Activated CD8-positive, alpha-beta T cell treated with anti-CD3 and anti-CD28 coated beads for 36 hours (primary cell): ENCODE data around the gene FAU. TPM values are rescaled to one million over a fixed set of nuclear protein-coding genes. Genes with fewer than 3 reads are reported as not detected.
A peak's percentile ranks its signal among the peaks of the same experiment; 100 is the strongest.

Source experiments
- ATAC-seq: fragments of 200-7000 bp; cut with Tn5 transposase; one replicate; pipeline ENCODE4 v1.10.0; 2021; ENCODE audit warnings: mild to moderate bottlenecking, moderate library complexity
- CTCF ChIA-PET: fragments of 350-600 bp; sonication (Branson Sonifier 250); formaldehyde crosslinking; loops from one replicate; lab custom pipeline; 2021; ENCODE audit warnings: antibody characterized with exemption; lab: Charles Lee
- POLR2A ChIA-PET: fragments of 350-600 bp; sonication (Branson Sonifier 250); formaldehyde crosslinking; loops from one replicate; lab custom pipeline; 2021; ENCODE audit warnings: antibody characterized with exemption; lab: Charles Lee
- DNase-seq: peaks from one replicate; pipeline ENCODE4 v3.0.0-alpha.2; 2020
- H3K27ac Mint-ChIP-seq: one replicate; pipeline ENCODE4 v1.8.0; 2021; ENCODE audit warnings: mild to moderate bottlenecking, mixed read lengths
- H3K27me3 Mint-ChIP-seq: one replicate; pipeline ENCODE4 v1.8.0; 2021; ENCODE audit warnings: mixed read lengths
- H3K36me3 Mint-ChIP-seq: one replicate; pipeline ENCODE4 v1.8.0; 2021; ENCODE audit warnings: low read depth, mixed read lengths
- H3K4me1 Mint-ChIP-seq: one replicate; pipeline ENCODE4 v1.8.0; 2021; ENCODE audit warnings: low read depth, mixed read lengths
- H3K4me3 Mint-ChIP-seq: one replicate; pipeline ENCODE4 v1.8.0; 2021; ENCODE audit warnings: mild to moderate bottlenecking, moderate library complexity, mixed read lengths
- H3K9me3 Mint-ChIP-seq: one replicate; pipeline ENCODE4 v1.8.0; 2021; ENCODE audit warnings: mixed read lengths
- CTCF ChIP-seq: fragments of 200-600 bp; IDR thresholded peaks from one replicate; pipeline ENCODE4 v1.8.0; 2022; ENCODE audit warnings: antibody characterized with exemption, mild to moderate bottlenecking
- intact Hi-C: fragments of 100-400 bp; cut with micrococcal nuclease; formaldehyde crosslinking; loops from one replicate; pipeline ENCODE4 v1.10.0; 2022
- total RNA-seq, 2 experiments: library from RNA; stranded (reverse); gene quantifications; one replicate each; pipeline ENCODE4 v1.2.3, GENCODE V29; 2021

The FAU gene
- total RNA-seq, 2 experiments from 2014 or later, result 1,112 to 1,137 TPM

GRCh38 chr11:65134240-65134951, 12.5 kb upstream of the FAU start, which contains the start of gene SYVN1:
SYVN1 (minus strand) TSS chr11:65134519; CDS start chr11:65133601, 918 bp downstream.
- no peak for TF ChIP-seq CTCF
- Mint-ChIP-seq H3K27ac (peak within 1 kb of the TSS; percentile 100), H3K4me1 (peaks cover 33% of the 10 kb centered on the region), H3K9me3 (no peaks in the 10 kb centered on the region), H3K4me3 (peak within 1 kb of the TSS; percentile 100), H3K36me3 (peaks cover 13% of the 10 kb centered on the region), H3K27me3 (no peaks in the 10 kb centered on the region)
- intact Hi-C loops, result no loop called here
- POLR2A ChIA-PET, result interaction anchor here (0.5 to 7.8 kb wide), 22 partner anchors 7 to 1455 kb away, joined by 3 to 77 read pairs (median 4); partner anchors contain the start of genes ARL2, CAPN1, FAU and MRPL49
- ATAC-seq (peak; percentile 78), DNase-seq (peak; percentile 93)
- CTCF ChIA-PET, result interaction anchor here (1.1 to 3.4 kb wide), 10 partner anchors 10 to 390 kb away, joined by 3 to 30 read pairs (median 6); partner anchors contain the start of genes ARL2, CAPN1, FAU and MRPL49

- peaks cover 33% of the 10 kb centered on the region for H3K4me1 Mint-ChIP-seq
- DNase-seq, result no peak
- peak overlapping the region; percentile 100 for H3K4me3 Mint-ChIP-seq
Measured at GRCh38 chr11:65133724-65134123, 11.8 kb upstream of the FAU start.

GRCh38 chr11:65132988-65133700, 11.2 kb upstream of the FAU start:
- intact Hi-C loops, result no loop called here
- ChIA-PET POLR2A (interaction anchor here (0.6 to 7.8 kb wide), 6 partner anchors 9 to 792 kb away, joined by 3 to 77 read pairs (median 14); partner anchors contain the start of genes FAU, MRPL49, POLA2 and ZNHIT2), CTCF (interaction anchor here (3.0 kb wide), 1 partner anchor 15 kb away, joined by 17 read pairs; the partner anchor contains the start of gene ZNHIT2)
- DNase-seq (peak; percentile 80), ATAC-seq (peak; percentile 22)
- Mint-ChIP-seq H3K27ac (peak overlapping the region; percentile 100), H3K9me3 (no peaks in the 10 kb centered on the region), H3K36me3 (peaks cover 13% of the 10 kb centered on the region), H3K4me3 (peak overlapping the region; percentile 100), H3K4me1 (peaks cover 33% of the 10 kb centered on the region), H3K27me3 (no peaks in the 10 kb centered on the region)
- no peak for TF ChIP-seq CTCF

More at GRCh38 chr11:65133724-65134123, 11.8 kb upstream of the FAU start:
- no peak for TF ChIP-seq CTCF
- CTCF ChIA-PET, result interaction anchor here (2.5 to 3.4 kb wide), 3 partner anchors 16 to 47 kb away, joined by 13 to 30 read pairs (median 17); partner anchors contain the start of genes CAPN1, TM7SF2 and ZNHIT2
- intact Hi-C loops, result no loop called here
- ATAC-seq, result no peak
- Mint-ChIP-seq H3K27ac (peak overlapping the region; percentile 100), H3K36me3 (peaks cover 13% of the 10 kb centered on the region), H3K9me3 (no peaks in the 10 kb centered on the region), H3K27me3 (no peaks in the 10 kb centered on the region)
- POLR2A ChIA-PET, result interaction anchor here (0.6 to 7.8 kb wide), 9 partner anchors 8 to 792 kb away, joined by 3 to 77 read pairs (median 5); partner anchors contain the start of genes FAU, MRPL49, POLA2 and VPS51

DNA sequence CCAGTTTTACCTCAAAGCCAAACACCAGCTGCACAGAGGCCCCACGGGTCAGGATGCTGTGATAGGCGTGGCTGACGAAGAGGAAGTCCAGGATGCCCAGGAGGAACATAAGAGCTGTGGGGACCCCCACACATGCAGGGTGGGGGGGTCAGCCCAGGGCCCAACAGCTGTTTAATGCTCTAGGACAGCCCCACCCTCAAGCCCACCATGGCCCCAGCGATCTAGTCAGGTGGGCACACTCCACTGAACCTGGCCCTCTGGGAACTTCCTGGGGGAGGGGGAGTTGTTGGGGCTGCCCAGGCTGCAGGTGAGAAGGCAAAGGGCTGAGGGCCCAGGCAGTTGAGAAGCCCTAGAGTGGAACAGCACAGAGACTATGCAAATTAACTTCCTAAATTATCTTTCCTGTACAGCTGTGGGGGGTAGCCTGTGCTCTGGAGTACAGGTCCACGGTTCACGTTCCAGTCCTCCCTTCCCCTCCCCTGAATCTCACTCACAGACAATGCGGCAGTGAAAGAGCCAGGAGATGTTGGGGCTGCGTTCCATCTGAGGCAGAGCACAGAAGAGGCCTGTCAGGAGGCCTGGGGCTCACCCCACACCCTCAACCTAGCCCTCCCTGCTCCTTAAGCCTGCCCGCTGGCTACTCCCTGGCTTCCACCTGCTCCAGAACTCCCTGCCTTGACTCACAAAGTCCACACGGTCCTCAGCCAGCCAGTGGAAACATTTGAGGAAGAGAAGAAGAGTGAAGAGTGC, 10.5 kb upstream of the FAU start:
- POLR2A ChIA-PET, result interaction anchor here (0.8 to 7.8 kb wide), 4 partner anchors 11 to 50 kb away, joined by 3 to 77 read pairs (median 4); partner anchors contain the start of genes FAU and MRPL49
- CTCF ChIA-PET, result interaction anchor here (1.2 to 1.8 kb wide), 4 partner anchors 10 to 22 kb away, joined by 3 to 6 read pairs (median 6); partner anchors contain the start of genes FAU, MRPL49 and ZNHIT2
- no peak for DNase-seq
- Mint-ChIP-seq H3K9me3 (no peaks in the 10 kb centered on the region), H3K36me3 (peaks cover 13% of the 10 kb centered on the region), H3K27me3 (no peaks in the 10 kb centered on the region), H3K4me3 (peak overlapping the region; percentile 100), H3K4me1 (peaks cover 31% of the 10 kb centered on the region), H3K27ac (peak overlapping the region; percentile 100)
- intact Hi-C loops, result no loop called here
- no peak for ATAC-seq
- no peak for TF ChIP-seq CTCF
